Measurements from ENCODE around the gene ING4.

ING4 gene

GRCh38 chr12:6604259-6605029, 58.5 kb downstream of the ING4 start:
- DNase-seq (ENCODE audit: low spot score): no peak
- TF ChIP-seq CTCF (IDR thresholded peaks at IDR 0.05; ENCODE audit: extremely low read depth, insufficient read depth, missing control alignments): no peak
- in situ Hi-C loops (cut with MboI; ENCODE audit: low pct_unique_long_range_greater_than_20kb, low sequenced_read_pairs, unreplicated experiment): no loop called here

GRCh38 chr12:6603095-6603567, 59.8 kb downstream of the ING4 start:
- in situ Hi-C loops (cut with MboI; ENCODE audit: low pct_unique_long_range_greater_than_20kb, low sequenced_read_pairs, unreplicated experiment): no loop called here
- TF ChIP-seq CTCF (IDR thresholded peaks at IDR 0.05; ENCODE audit: extremely low read depth, insufficient read depth, missing control alignments): no peak
- peak; percentile 32 for DNase-seq (ENCODE audit: low spot score)

GRCh38 chr12:6602526-6602925, 60.4 kb downstream of the ING4 start:
- no peak for DNase-seq (ENCODE audit: low spot score)
- TF ChIP-seq CTCF (IDR thresholded peaks at IDR 0.05; ENCODE audit: extremely low read depth, insufficient read depth, missing control alignments): no peak

More at GRCh38 chr12:6602526-6602925, 60.4 kb downstream of the ING4 start:
- in situ Hi-C loops (cut with MboI; ENCODE audit: low pct_unique_long_range_greater_than_20kb, low sequenced_read_pairs, unreplicated experiment): no loop called here
